Measurements from ENCODE around the gene CD40.

The CD40 gene

GRCh38 chr20:46156065-46156464 lies 38.0 kb downstream of the CD40 start:
- TF ChIP-seq, protein P1, sequence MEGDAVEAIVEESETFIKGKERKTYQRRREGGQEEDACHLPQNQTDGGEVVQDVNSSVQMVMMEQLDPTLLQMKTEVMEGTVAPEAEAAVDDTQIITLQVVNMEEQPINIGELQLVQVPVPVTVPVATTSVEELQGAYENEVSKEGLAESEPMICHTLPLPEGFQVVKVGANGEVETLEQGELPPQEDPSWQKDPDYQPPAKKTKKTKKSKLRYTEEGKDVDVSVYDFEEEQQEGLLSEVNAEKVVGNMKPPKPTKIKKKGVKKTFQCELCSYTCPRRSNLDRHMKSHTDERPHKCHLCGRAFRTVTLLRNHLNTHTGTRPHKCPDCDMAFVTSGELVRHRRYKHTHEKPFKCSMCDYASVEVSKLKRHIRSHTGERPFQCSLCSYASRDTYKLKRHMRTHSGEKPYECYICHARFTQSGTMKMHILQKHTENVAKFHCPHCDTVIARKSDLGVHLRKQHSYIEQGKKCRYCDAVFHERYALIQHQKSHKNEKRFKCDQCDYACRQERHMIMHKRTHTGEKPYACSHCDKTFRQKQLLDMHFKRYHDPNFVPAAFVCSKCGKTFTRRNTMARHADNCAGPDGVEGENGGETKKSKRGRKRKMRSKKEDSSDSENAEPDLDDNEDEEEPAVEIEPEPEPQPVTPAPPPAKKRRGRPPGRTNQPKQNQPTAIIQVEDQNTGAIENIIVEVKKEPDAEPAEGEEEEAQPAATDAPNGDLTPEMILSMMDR (IDR thresholded peaks at IDR 0.05) = no peak
- Histone ChIP-seq H2AFZ (no peak overlapping the region), H3K4me3 (ENCODE audit: low read depth, low read length) (no peak overlapping the region), H3K4me2 (ENCODE audit: low read length) (no peak overlapping the region), H3K9me3 (ENCODE audit: control insufficient read depth, low read length) (no peaks in the 10 kb centered on the region), H3K36me3 (ENCODE audit: control insufficient read depth, insufficient read depth, low read length) (no peaks in the 10 kb centered on the region), H3K79me2 (no peaks in the 10 kb centered on the region), H3K27ac (no peak overlapping the region), H3K27me3 (ENCODE audit: control insufficient read depth, insufficient read depth, low read length) (no peaks in the 10 kb centered on the region), H3K4me1 (no peaks in the 10 kb centered on the region), H3K9ac (no peak overlapping the region)

DNA sequence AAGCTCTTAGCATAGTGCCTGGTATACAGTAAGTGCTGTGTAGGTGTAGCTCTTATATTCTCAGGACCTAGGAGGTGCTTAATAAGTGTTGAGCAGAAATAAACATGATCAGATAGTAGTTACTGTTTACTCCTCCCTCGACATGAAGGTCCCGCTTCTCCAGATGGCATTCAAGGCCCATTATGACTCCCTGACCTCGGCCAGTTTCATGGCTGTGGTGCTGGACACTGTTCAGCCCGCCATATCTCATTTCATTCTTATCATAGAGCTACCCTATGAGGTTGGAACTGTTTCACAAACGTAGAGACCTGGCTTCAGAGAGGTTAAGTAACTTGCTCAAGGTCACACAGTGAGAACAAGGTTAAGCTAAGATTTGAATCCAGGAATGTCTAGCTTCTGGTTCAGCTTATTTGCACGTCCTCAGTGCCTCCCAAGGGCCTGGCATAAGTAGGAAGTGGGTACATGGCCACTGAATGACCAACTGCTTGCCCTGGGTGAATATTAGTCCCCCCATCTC lies 39.0 kb downstream of the CD40 start:
- H3K27me3 ChIP-seq (ENCODE audit: control insufficient read depth, insufficient read depth, low read length) = no peaks in the 10 kb centered on the region
- no peak overlapping the region for H3K4me2 ChIP-seq (ENCODE audit: low read length)
- H3K9me3 ChIP-seq (ENCODE audit: control insufficient read depth, low read length) = no peaks in the 10 kb centered on the region
- TF ChIP-seq, protein P1 (IDR thresholded peaks at IDR 0.05) = no peak
- no peaks in the 10 kb centered on the region for H3K4me1 ChIP-seq
- no peak overlapping the region for H3K27ac ChIP-seq
- H3K4me3 ChIP-seq (ENCODE audit: low read depth, low read length) = no peak overlapping the region
- no peaks in the 10 kb centered on the region for H3K79me2 ChIP-seq
- no peak overlapping the region for H3K9ac ChIP-seq
- no peaks in the 10 kb centered on the region for H3K36me3 ChIP-seq (ENCODE audit: control insufficient read depth, insufficient read depth, low read length)
- no peak overlapping the region for H2AFZ ChIP-seq

- Histone ChIP-seq H3K4me1 (no peaks in the 10 kb centered on the region), H3K36me3 (ENCODE audit: control insufficient read depth, insufficient read depth, low read length) (no peaks in the 10 kb centered on the region), H3K9ac (no peak overlapping the region), H3K27ac (no peak overlapping the region), H2AFZ (no peak overlapping the region), H3K27me3 (ENCODE audit: control insufficient read depth, insufficient read depth, low read length) (no peaks in the 10 kb centered on the region), H3K79me2 (no peaks in the 10 kb centered on the region), H3K9me3 (ENCODE audit: control insufficient read depth, low read length) (no peaks in the 10 kb centered on the region), H3K4me3 (ENCODE audit: low read depth, low read length) (no peak overlapping the region), H3K4me2 (ENCODE audit: low read length) (no peak overlapping the region)
- TF ChIP-seq, protein P1 (IDR thresholded peaks at IDR 0.05) = no peak
Measured at GRCh38 chr20:46157625-46158024, 39.5 kb downstream of the CD40 start.

- no peak overlapping the region for H3K4me3 ChIP-seq (ENCODE audit: low read depth, low read length)
- TF ChIP-seq, protein P1 (IDR thresholded peaks at IDR 0.05) = no peak
- no peaks in the 10 kb centered on the region for H3K36me3 ChIP-seq (ENCODE audit: control insufficient read depth, insufficient read depth, low read length)
- H3K9ac ChIP-seq = no peak overlapping the region
- no peak overlapping the region for H2AFZ ChIP-seq
- no peak overlapping the region for H3K27ac ChIP-seq
- H3K27me3 ChIP-seq (ENCODE audit: control insufficient read depth, insufficient read depth, low read length) = no peaks in the 10 kb centered on the region
- H3K4me1 ChIP-seq = no peaks in the 10 kb centered on the region
- H3K4me2 ChIP-seq (ENCODE audit: low read length) = no peak overlapping the region
- H3K9me3 ChIP-seq (ENCODE audit: control insufficient read depth, low read length) = no peaks in the 10 kb centered on the region
- H3K79me2 ChIP-seq = no peaks in the 10 kb centered on the region
Measured at GRCh38 chr20:46158476-46158987, 40.4 kb downstream of the CD40 start.

Data from parathyroid adenoma (tissue), 2 donors.